Measurements from ENCODE around the gene UGT3A1. TPM values are rescaled to one million over a fixed set of nuclear protein-coding genes. Genes with fewer than 3 reads are reported as not detected.

UGT3A1 gene
- total and polyA plus RNA-seq, 2 experiments from 2014 or later: 27.9 to 35.4 TPM

DNA sequence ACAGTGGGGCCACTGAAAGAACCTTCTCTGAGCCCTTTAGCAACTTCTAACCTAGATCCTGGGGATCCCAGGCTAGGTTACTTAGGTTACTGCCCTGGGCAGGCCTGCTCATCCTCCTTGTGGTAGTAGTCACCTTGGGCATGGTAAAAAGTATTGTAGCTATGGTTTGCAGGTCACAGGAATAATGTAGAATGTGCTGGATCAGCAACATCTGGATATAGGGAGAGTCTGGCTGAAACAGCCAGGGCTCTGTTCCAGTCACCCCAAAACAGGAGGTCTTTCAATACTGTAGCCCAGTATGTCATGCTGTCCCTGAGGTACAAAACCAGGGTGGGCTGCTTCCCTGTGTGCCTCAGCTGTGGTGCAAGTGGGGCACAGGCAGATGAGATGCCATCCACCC is 41.9 kb upstream of the UGT3A1 start:
- no peak overlapping the region for H3K27ac ChIP-seq
- TF ChIP-seq EZH2 (IDR thresholded peaks at IDR 0.05; ENCODE audit: borderline replicate concordance) (no peak), EZH2phosphoT487 (IDR thresholded peaks at IDR 0.05; ENCODE audit: low read depth, severe bottlenecking, unreplicated experiment) (no peak)
- TF ChIP-seq, protein P1, sequence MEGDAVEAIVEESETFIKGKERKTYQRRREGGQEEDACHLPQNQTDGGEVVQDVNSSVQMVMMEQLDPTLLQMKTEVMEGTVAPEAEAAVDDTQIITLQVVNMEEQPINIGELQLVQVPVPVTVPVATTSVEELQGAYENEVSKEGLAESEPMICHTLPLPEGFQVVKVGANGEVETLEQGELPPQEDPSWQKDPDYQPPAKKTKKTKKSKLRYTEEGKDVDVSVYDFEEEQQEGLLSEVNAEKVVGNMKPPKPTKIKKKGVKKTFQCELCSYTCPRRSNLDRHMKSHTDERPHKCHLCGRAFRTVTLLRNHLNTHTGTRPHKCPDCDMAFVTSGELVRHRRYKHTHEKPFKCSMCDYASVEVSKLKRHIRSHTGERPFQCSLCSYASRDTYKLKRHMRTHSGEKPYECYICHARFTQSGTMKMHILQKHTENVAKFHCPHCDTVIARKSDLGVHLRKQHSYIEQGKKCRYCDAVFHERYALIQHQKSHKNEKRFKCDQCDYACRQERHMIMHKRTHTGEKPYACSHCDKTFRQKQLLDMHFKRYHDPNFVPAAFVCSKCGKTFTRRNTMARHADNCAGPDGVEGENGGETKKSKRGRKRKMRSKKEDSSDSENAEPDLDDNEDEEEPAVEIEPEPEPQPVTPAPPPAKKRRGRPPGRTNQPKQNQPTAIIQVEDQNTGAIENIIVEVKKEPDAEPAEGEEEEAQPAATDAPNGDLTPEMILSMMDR (IDR thresholded peaks at IDR 0.05; ENCODE audit: poor library complexity): no peak
- no peaks in the 10 kb centered on the region for H3K27me3 ChIP-seq
- H3K9me2 ChIP-seq (replicated peaks; ENCODE audit: insufficient read depth): no peaks in the 10 kb centered on the region
- no peaks in the 10 kb centered on the region for H3K9me3 ChIP-seq (ENCODE audit: low read depth)
- no peaks in the 10 kb centered on the region for H3K79me2 ChIP-seq
- H3K4me1 ChIP-seq (ENCODE audit: insufficient read depth): peaks cover 7% of the 10 kb centered on the region
- H4K20me1 ChIP-seq (ENCODE audit: insufficient read depth, poor library complexity, severe bottlenecking): no peaks in the 10 kb centered on the region
- H3K36me3 ChIP-seq (replicated peaks; ENCODE audit: insufficient read depth, low read depth): no peaks in the 10 kb centered on the region
- H3K4me2 ChIP-seq: no peak overlapping the region
- no peak for DNase-seq (ENCODE audit: low spot score)
- no peak overlapping the region for H2AFZ ChIP-seq
- H3K4me3 ChIP-seq: no peak overlapping the region

DNA sequence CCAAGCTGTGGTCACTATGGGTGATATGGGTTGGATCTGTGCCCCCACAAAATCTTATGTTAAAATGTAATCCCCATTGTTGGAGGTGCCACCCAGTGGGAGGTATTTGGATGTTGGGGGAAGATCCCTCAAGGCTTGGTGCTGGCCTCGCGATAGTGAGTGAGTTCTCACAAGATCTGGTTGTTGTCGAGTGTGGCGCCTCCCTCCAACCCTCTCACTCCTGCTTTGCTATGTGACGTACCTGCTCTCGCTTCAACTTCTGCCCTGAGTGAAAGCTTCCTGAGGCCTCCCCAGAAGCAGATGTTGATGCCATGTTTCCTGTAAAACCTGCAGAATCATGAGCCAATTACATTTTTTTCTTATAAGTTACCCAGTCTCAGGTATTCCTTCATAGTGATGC is 40.0 kb upstream of the UGT3A1 start:
- no peak overlapping the region for H2AFZ ChIP-seq
- no peaks in the 10 kb centered on the region for H3K27me3 ChIP-seq
- H3K9me3 ChIP-seq (ENCODE audit: low read depth): no peaks in the 10 kb centered on the region
- no peak for DNase-seq (ENCODE audit: low spot score)
- H3K4me2 ChIP-seq: no peak overlapping the region
- peaks cover 7% of the 10 kb centered on the region for H3K4me1 ChIP-seq (ENCODE audit: insufficient read depth)
- H3K36me3 ChIP-seq (replicated peaks; ENCODE audit: insufficient read depth, low read depth): no peaks in the 10 kb centered on the region
- no peaks in the 10 kb centered on the region for H3K79me2 ChIP-seq
- H3K9me2 ChIP-seq (replicated peaks; ENCODE audit: insufficient read depth): no peaks in the 10 kb centered on the region
- no peak overlapping the region for H3K4me3 ChIP-seq
- H4K20me1 ChIP-seq (ENCODE audit: insufficient read depth, poor library complexity, severe bottlenecking): no peaks in the 10 kb centered on the region
- 85% methylated on average over 6 of the region's 6 CpGs for WGBS (ENCODE audit: low lambda C conversion rate, missing lambda C conversion rate)
- no peak overlapping the region for H3K27ac ChIP-seq
- TF ChIP-seq EZH2phosphoT487 (IDR thresholded peaks at IDR 0.05; ENCODE audit: low read depth, severe bottlenecking, unreplicated experiment): no peak
- no peak for TF ChIP-seq EZH2 (IDR thresholded peaks at IDR 0.05; ENCODE audit: borderline replicate concordance)
- TF ChIP-seq, protein P1 (IDR thresholded peaks at IDR 0.05; ENCODE audit: poor library complexity): no peak

DNA sequence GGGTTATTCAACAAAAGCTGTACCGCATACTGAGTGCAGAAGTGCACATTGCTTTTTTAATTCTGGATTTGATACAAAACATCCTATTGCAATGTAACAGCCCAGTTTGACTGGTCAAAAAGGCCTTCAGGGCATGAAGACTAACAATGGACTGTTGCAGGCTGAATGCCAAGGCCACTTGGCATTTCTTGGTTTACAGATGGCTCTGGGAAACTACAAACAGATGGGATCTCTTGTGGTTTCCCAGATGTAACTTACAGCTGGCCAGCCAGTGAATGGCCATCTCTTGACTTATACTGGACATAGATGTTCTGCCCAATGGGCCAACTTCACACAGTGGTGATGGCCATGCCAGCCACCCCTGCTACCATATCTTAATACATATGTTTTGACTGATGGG is 38.7 kb upstream of the UGT3A1 start:
- no peak overlapping the region for H2AFZ ChIP-seq
- H3K9me2 ChIP-seq (replicated peaks; ENCODE audit: insufficient read depth): no peaks in the 10 kb centered on the region
- no peak for DNase-seq (ENCODE audit: low spot score)
- H3K27me3 ChIP-seq: no peaks in the 10 kb centered on the region
- WGBS (ENCODE audit: low lambda C conversion rate, missing lambda C conversion rate): 89% methylated on average over 1 of the region's 1 CpG
- no peak overlapping the region for H3K4me3 ChIP-seq
- H3K4me1 ChIP-seq (ENCODE audit: insufficient read depth): peaks cover 7% of the 10 kb centered on the region
- no peaks in the 10 kb centered on the region for H3K79me2 ChIP-seq
- TF ChIP-seq EZH2phosphoT487 (IDR thresholded peaks at IDR 0.05; ENCODE audit: low read depth, severe bottlenecking, unreplicated experiment) (no peak), EZH2 (IDR thresholded peaks at IDR 0.05; ENCODE audit: borderline replicate concordance) (no peak)
- TF ChIP-seq, protein P1 (IDR thresholded peaks at IDR 0.05; ENCODE audit: poor library complexity): no peak
- H3K36me3 ChIP-seq (replicated peaks; ENCODE audit: insufficient read depth, low read depth): no peaks in the 10 kb centered on the region
- no peak overlapping the region for H3K27ac ChIP-seq
- no peak overlapping the region for H3K4me2 ChIP-seq
- no peaks in the 10 kb centered on the region for H3K9me3 ChIP-seq (ENCODE audit: low read depth)
- no peaks in the 10 kb centered on the region for H4K20me1 ChIP-seq (ENCODE audit: insufficient read depth, poor library complexity, severe bottlenecking)

Measured in hepatocyte (in vitro differentiated cells).